ENCODE measurements around the gene ENHO.
A peak's percentile ranks its signal among the peaks of the same experiment; 100 is the strongest.

ENHO gene

GRCh38 chr9:34551751-34552605, 29.2 kb upstream of the ENHO start:
- TF ChIP-seq CTCF (IDR thresholded peaks at IDR 0.05; ENCODE audit: low read length, missing control alignments) = no peak
- no peak overlapping the region for H3K4me3 ChIP-seq (replicated peaks; ENCODE audit: low read depth, low read length)
- no peak for DNase-seq (ENCODE audit: low read depth)

- TF ChIP-seq CTCF (IDR thresholded peaks at IDR 0.05; ENCODE audit: low read length, missing control alignments) = no peak
- H3K4me3 ChIP-seq (replicated peaks; ENCODE audit: low read depth, low read length) = no peak overlapping the region
- no peak for DNase-seq (ENCODE audit: low read depth)
Measured at GRCh38 chr9:34550681-34551270, 28.0 kb upstream of the ENHO start.

- no peak for TF ChIP-seq CTCF (IDR thresholded peaks at IDR 0.05; ENCODE audit: low read length, missing control alignments)
- H3K4me3 ChIP-seq (replicated peaks; ENCODE audit: low read depth, low read length) = no peak overlapping the region
- no peak for DNase-seq (ENCODE audit: low read depth)
Measured at GRCh38 chr9:34550016-34550680, 27.4 kb upstream of the ENHO start.

- TF ChIP-seq CTCF (IDR thresholded peaks at IDR 0.05; ENCODE audit: low read length, missing control alignments) = no peak
- no peak for DNase-seq (ENCODE audit: low read depth)
- no peak overlapping the region for H3K4me3 ChIP-seq (replicated peaks; ENCODE audit: low read depth, low read length)
Measured at GRCh38 chr9:34549407-34549732, 26.6 kb upstream of the ENHO start.

- DNase-seq (ENCODE audit: low read depth) = peak; percentile 66
- no peak overlapping the region for H3K4me3 ChIP-seq (replicated peaks; ENCODE audit: low read depth, low read length)
- TF ChIP-seq CTCF (IDR thresholded peaks at IDR 0.05; ENCODE audit: low read length, missing control alignments) = peak; percentile 89
Measured at GRCh38 chr9:34547960-34548611, 25.3 kb upstream of the ENHO start.

- peak; percentile 86 for DNase-seq (ENCODE audit: low read depth)
- H3K4me3 ChIP-seq (replicated peaks; ENCODE audit: low read depth, low read length) = no peak overlapping the region
- TF ChIP-seq CTCF (IDR thresholded peaks at IDR 0.05; ENCODE audit: low read length, missing control alignments) = peak; percentile 80
Measured at GRCh38 chr9:34546834-34547827, 24.3 kb upstream of the ENHO start.

Data from fibroblast of pulmonary artery (primary cell).